ENCODE measurements around the gene HSPA12B. TPM values are rescaled to one million over a fixed set of nuclear protein-coding genes. Genes with fewer than 3 reads are reported as not detected.

Gene HSPA12B
- total RNA-seq, 1 experiment from 2014 or later: not detected

- in situ Hi-C loops (cut with HindIII; ENCODE audit: low sequenced_read_pairs): no loop called here
- DNase-seq (ENCODE audit: low spot score): no peak
Measured at GRCh38 chr20:3727401-3728021, 5.0 kb upstream of the HSPA12B start.

- in situ Hi-C loops (cut with HindIII; ENCODE audit: low sequenced_read_pairs): no loop called here
- no peak for DNase-seq (ENCODE audit: low spot score)
Measured at GRCh38 chr20:3728354-3728753, 4.1 kb upstream of the HSPA12B start.

- in situ Hi-C loops (cut with HindIII; ENCODE audit: low sequenced_read_pairs): no loop called here
- no peak for DNase-seq (ENCODE audit: low spot score)
Measured at GRCh38 chr20:3728876-3729275, 3.6 kb upstream of the HSPA12B start.

- in situ Hi-C loops (cut with HindIII; ENCODE audit: low sequenced_read_pairs): no loop called here
- DNase-seq (ENCODE audit: low spot score): no peak
Measured at GRCh38 chr20:3729378-3729777, 3.1 kb upstream of the HSPA12B start.

GRCh38 chr20:3729811-3730540 lies 2.5 kb upstream of the HSPA12B start:
- DNase-seq (ENCODE audit: low spot score): no peak
- in situ Hi-C loops (cut with HindIII; ENCODE audit: low sequenced_read_pairs): no loop called here

- in situ Hi-C loops (cut with HindIII; ENCODE audit: low sequenced_read_pairs): no loop called here
- no peak for DNase-seq (ENCODE audit: low spot score)
Measured at GRCh38 chr20:3730803-3731672, 1.4 kb upstream of the HSPA12B start.

GRCh38 chr20:3731944-3732326 lies 550 bp upstream of the HSPA12B start:
- no peak for DNase-seq (ENCODE audit: low spot score)
- in situ Hi-C loops (cut with HindIII; ENCODE audit: low sequenced_read_pairs): no loop called here

GRCh38 chr20:3733119-3733995 lies 872 bp downstream of the HSPA12B start:
- in situ Hi-C loops (cut with HindIII; ENCODE audit: low sequenced_read_pairs): no loop called here
- no peak for DNase-seq (ENCODE audit: low spot score)

GRCh38 chr20:3734111-3734843 lies 1.8 kb downstream of the HSPA12B start:
- no peak for DNase-seq (ENCODE audit: low spot score)
- in situ Hi-C loops (cut with HindIII; ENCODE audit: low sequenced_read_pairs): no loop called here

GRCh38 chr20:3735768-3736167 lies 3.3 kb downstream of the HSPA12B start:
- in situ Hi-C loops (cut with HindIII; ENCODE audit: low sequenced_read_pairs): no loop called here
- no peak for DNase-seq (ENCODE audit: low spot score)

GRCh38 chr20:3738111-3739053 lies 5.9 kb downstream of the HSPA12B start:
- in situ Hi-C loops (cut with HindIII; ENCODE audit: low sequenced_read_pairs): no loop called here
- no peak for DNase-seq (ENCODE audit: low spot score)

- in situ Hi-C loops (cut with HindIII; ENCODE audit: low sequenced_read_pairs): no loop called here
- no peak for DNase-seq (ENCODE audit: low spot score)
Measured at GRCh38 chr20:3739054-3739925, 6.8 kb downstream of the HSPA12B start.

- no peak for DNase-seq (ENCODE audit: low spot score)
- in situ Hi-C loops (cut with HindIII; ENCODE audit: low sequenced_read_pairs): no loop called here
Measured at GRCh38 chr20:3739926-3740451, 7.5 kb downstream of the HSPA12B start.

- DNase-seq (ENCODE audit: low spot score): no peak
- in situ Hi-C loops (cut with HindIII; ENCODE audit: low sequenced_read_pairs): no loop called here
Measured at GRCh38 chr20:3740615-3741301, 8.3 kb downstream of the HSPA12B start.

- DNase-seq (ENCODE audit: low spot score): no peak
- in situ Hi-C loops (cut with HindIII; ENCODE audit: low sequenced_read_pairs): no loop called here
Measured at GRCh38 chr20:3741836-3742458, 9.5 kb downstream of the HSPA12B start.
